ENCODE measurements around the gene MARCO.

GRCh38 chr2:119024568-119024967, 82.6 kb downstream of the MARCO start:
- TF ChIP-seq CTCF (IDR thresholded peaks at IDR 0.05; ENCODE audit: insufficient read depth, low read depth, low read length) (no peak), EZH2 (IDR thresholded peaks at IDR 0.05; ENCODE audit: insufficient read depth, low read length) (no peak)

Data from astrocyte (in vitro differentiated cells and primary cell).